Measurements from ENCODE around the gene MYDGF. TPM values are rescaled to one million over a fixed set of nuclear protein-coding genes. Genes with fewer than 3 reads are reported as not detected.

Gene MYDGF
- total RNA-seq, 1 experiment from 2014 or later, result 252 TPM

- H3K36me3 ChIP-seq, result peaks cover 5% of the 10 kb centered on the region
- DNase-seq, result no peak
- H3K27me3 ChIP-seq, result no peaks in the 10 kb centered on the region
- H3K9me3 ChIP-seq, result no peaks in the 10 kb centered on the region
- H3K4me3 ChIP-seq, result no peak overlapping the region
These were observed 9.1 kb downstream of the MYDGF start for GRCh38 chr19:4660993-4661392.

GRCh38 chr19:4660181-4660791, 9.9 kb downstream of the MYDGF start:
- H3K36me3 ChIP-seq, result peaks cover 5% of the 10 kb centered on the region
- H3K27me3 ChIP-seq, result no peaks in the 10 kb centered on the region
- H3K4me3 ChIP-seq, result no peak overlapping the region
- H3K9me3 ChIP-seq, result no peaks in the 10 kb centered on the region
- DNase-seq, result no peak

- Histone ChIP-seq H3K4me3 (no peak overlapping the region), H3K9me3 (no peaks in the 10 kb centered on the region), H3K27me3 (no peaks in the 10 kb centered on the region), H3K36me3 (peaks cover 5% of the 10 kb centered on the region)
- DNase-seq, result no peak
These were observed 12.3 kb downstream of the MYDGF start for GRCh38 chr19:4657835-4658234.

- Histone ChIP-seq H3K27me3 (no peaks in the 10 kb centered on the region), H3K4me3 (no peak overlapping the region), H3K36me3 (peaks cover 5% of the 10 kb centered on the region), H3K9me3 (no peaks in the 10 kb centered on the region)
- no peak for DNase-seq
These were observed 12.9 kb downstream of the MYDGF start for GRCh38 chr19:4657262-4657661.

GRCh38 chr19:4656102-4656501, 14.0 kb downstream of the MYDGF start:
- no peak for DNase-seq
- Histone ChIP-seq H3K9me3 (no peaks in the 10 kb centered on the region), H3K36me3 (peaks cover 5% of the 10 kb centered on the region), H3K4me3 (no peak overlapping the region), H3K27me3 (no peaks in the 10 kb centered on the region)

- Histone ChIP-seq H3K27me3 (no peaks in the 10 kb centered on the region), H3K4me3 (no peak overlapping the region), H3K36me3 (peaks cover 5% of the 10 kb centered on the region), H3K9me3 (no peaks in the 10 kb centered on the region)
- no peak for DNase-seq
These were observed 15.4 kb downstream of the MYDGF start for GRCh38 chr19:4654437-4655361.

- no peak for DNase-seq
- Histone ChIP-seq H3K4me3 (no peak overlapping the region), H3K27me3 (no peaks in the 10 kb centered on the region), H3K36me3 (no peaks in the 10 kb centered on the region; the same call in 1 of the 2 replicates), H3K9me3 (no peaks in the 10 kb centered on the region)
These were observed 16.2 kb downstream of the MYDGF start for GRCh38 chr19:4653793-4654436.

GRCh38 chr19:4652075-4652474, 18.1 kb downstream of the MYDGF start:
- no peaks in the 10 kb centered on the region for H3K36me3 ChIP-seq

GRCh38 chr19:4650159-4650558, 20.0 kb downstream of the MYDGF start:
- no peaks in the 10 kb centered on the region for H3K36me3 ChIP-seq
- no peak for DNase-seq
- H3K27me3 ChIP-seq, result no peaks in the 10 kb centered on the region
- H3K4me3 ChIP-seq, result no peak overlapping the region
- H3K9me3 ChIP-seq, result no peaks in the 10 kb centered on the region

More at GRCh38 chr19:4652075-4652474, 18.1 kb downstream of the MYDGF start:
- Histone ChIP-seq H3K4me3 (no peak overlapping the region), H3K9me3 (no peaks in the 10 kb centered on the region), H3K27me3 (no peaks in the 10 kb centered on the region)
- DNase-seq, result no peak

GRCh38 chr19:4649392-4650047, 20.6 kb downstream of the MYDGF start:
- Histone ChIP-seq H3K27me3 (no peaks in the 10 kb centered on the region), H3K9me3 (no peaks in the 10 kb centered on the region), H3K4me3 (no peak overlapping the region), H3K36me3 (no peaks in the 10 kb centered on the region)
- no peak for DNase-seq

GRCh38 chr19:4647676-4648644, 22.2 kb downstream of the MYDGF start:
- H3K9me3 ChIP-seq, result no peaks in the 10 kb centered on the region
- no peak for DNase-seq
- no peaks in the 10 kb centered on the region for H3K27me3 ChIP-seq
- H3K4me3 ChIP-seq, result no peak overlapping the region
- no peaks in the 10 kb centered on the region for H3K36me3 ChIP-seq

- Histone ChIP-seq H3K4me3 (no peak overlapping the region), H3K36me3 (no peaks in the 10 kb centered on the region)
These were observed 24.4 kb downstream of the MYDGF start for GRCh38 chr19:4645718-4646117.

GRCh38 chr19:4642625-4643024, 27.5 kb downstream of the MYDGF start:
- Histone ChIP-seq H3K9me3 (no peaks in the 10 kb centered on the region), H3K27me3 (no peaks in the 10 kb centered on the region), H3K36me3 (no peaks in the 10 kb centered on the region), H3K4me3 (no peak overlapping the region)
- DNase-seq, result no peak

More at GRCh38 chr19:4645718-4646117, 24.4 kb downstream of the MYDGF start:
- no peak for DNase-seq
- H3K27me3 ChIP-seq, result no peaks in the 10 kb centered on the region
- H3K9me3 ChIP-seq, result no peaks in the 10 kb centered on the region

- Histone ChIP-seq H3K9me3 (no peaks in the 10 kb centered on the region), H3K4me3 (no peak overlapping the region), H3K27me3 (no peaks in the 10 kb centered on the region), H3K36me3 (no peaks in the 10 kb centered on the region)
- DNase-seq, result no peak
These were observed 29.0 kb downstream of the MYDGF start for GRCh38 chr19:4641132-4641531.

- no peak for DNase-seq
- no peaks in the 10 kb centered on the region for H3K9me3 ChIP-seq
- H3K4me3 ChIP-seq, result no peak overlapping the region
- no peaks in the 10 kb centered on the region for H3K36me3 ChIP-seq
- no peaks in the 10 kb centered on the region for H3K27me3 ChIP-seq
These were observed 29.7 kb downstream of the MYDGF start for GRCh38 chr19:4640247-4641000.

All from MG63 (cell line).